Uterus (tissue), 2 donors: ENCODE measurements around the gene NT5C2.
"Not testable (repeated sequence)": the region's sequence is repeated elsewhere in the genome, so short reads cannot be mapped to it uniquely, and the experiment has no call there.

Experiments used
- CTCF ChIP-seq, 4 experiments: fragments of 200-600 bp in 2 of 4; fragments of 450-650 bp in 2 of 4; sonication (generic) in 2 of 4; IDR thresholded peaks; one replicate each; pipeline ENCODE4 v1.5.1; 2016 to 2019; ENCODE audit warnings: antibody characterized with exemption in 4 of 4, mild to moderate bottlenecking in 2 of 4, moderate library complexity in 1 of 4
- POLR2A ChIP-seq, 2 donors: fragments of 450-650 bp; IDR thresholded peaks; one replicate each; pipeline ENCODE4 v1.6.1; 2016; ENCODE audit warnings: antibody characterized with exemption in 2 of 2, mild to moderate bottlenecking in 1 of 2, moderate library complexity in 1 of 2

- TF ChIP-seq CTCF, POLR2A (IDR thresholded peaks at IDR 0.05): not testable (repeated sequence)
Observed at GRCh38 chr10:103210262-103210661, 17.2 kb upstream of the NT5C2 start.
